ENCODE data around the gene CCDC159. TPM values are rescaled to one million over a fixed set of nuclear protein-coding genes. Genes with fewer than 3 reads are reported as not detected.
A peak's percentile ranks its signal among the peaks of the same experiment; 100 is the strongest.

CCDC159 gene
- total and polyA plus RNA-seq, 3 donors from 2014 or later, result 41.3 to 99.0 (median 59.8) TPM

GRCh38 chr19:11324079-11324661, 22.1 kb upstream of the CCDC159 start:
- Histone ChIP-seq H3K4me1 (peaks cover 7% of the 10 kb centered on the region), H3K36me3 (ENCODE audit: low read depth, missing control alignments) (no peaks in the 10 kb centered on the region), H3K27me3 (no peaks in the 10 kb centered on the region), H3K9me3 (no peaks in the 10 kb centered on the region), H3K27ac (peak overlapping the region in 1 of 2 donors; percentile 52), H3K4me3 (no peak overlapping the region)
- TF ChIP-seq POLR2A (IDR thresholded peaks at IDR 0.05), result no peak
- TF ChIP-seq CTCF (IDR thresholded peaks at IDR 0.05), result no peak
- 40 to 49% methylated on average over 10 of the region's 10 CpGs for WGBS, 2 donors
- peak; percentile 59 for DNase-seq
- intact Hi-C loops (cut with DNase I; ENCODE audit: low total_unique reads), result no loop called here

- peaks cover 7% of the 10 kb centered on the region for H3K4me1 ChIP-seq
- no peak for DNase-seq
- 54 to 88% methylated on average over 5 to 17 of the region's 17 CpGs for WGBS, 2 donors
- no peaks in the 10 kb centered on the region for H3K9me3 ChIP-seq
- no peak overlapping the region for H3K27ac ChIP-seq
- H3K36me3 ChIP-seq (ENCODE audit: low read depth, missing control alignments), result no peaks in the 10 kb centered on the region
- TF ChIP-seq CTCF (IDR thresholded peaks at IDR 0.05) (no peak), POLR2A (IDR thresholded peaks at IDR 0.05) (no peak)
- intact Hi-C loops (cut with DNase I; ENCODE audit: low total_unique reads), result no loop called here
- H3K4me3 ChIP-seq, result no peak overlapping the region
- H3K27me3 ChIP-seq, result no peaks in the 10 kb centered on the region
These were observed 21.4 kb upstream of the CCDC159 start for GRCh38 chr19:11324748-11325389.

GRCh38 chr19:11325544-11325943, 20.8 kb upstream of the CCDC159 start:
- Histone ChIP-seq H3K27ac (no peak overlapping the region), H3K36me3 (ENCODE audit: low read depth, missing control alignments) (no peaks in the 10 kb centered on the region), H3K4me3 (no peak overlapping the region), H3K9me3 (no peaks in the 10 kb centered on the region), H3K4me1 (peaks cover 7% of the 10 kb centered on the region), H3K27me3 (no peaks in the 10 kb centered on the region)
- TF ChIP-seq CTCF (IDR thresholded peaks at IDR 0.05) (no peak), POLR2A (IDR thresholded peaks at IDR 0.05) (no peak)
- intact Hi-C loops (cut with DNase I; ENCODE audit: low total_unique reads), result no loop called here
- WGBS, 2 donors, result 93 to 94% methylated on average over 6 to 7 of the region's 7 CpGs
- DNase-seq, result no peak

GRCh38 chr19:11330127-11330526, 16.2 kb upstream of the CCDC159 start:
- Histone ChIP-seq H3K27me3 (no peaks in the 10 kb centered on the region), H3K4me1 (no peaks in the 10 kb centered on the region), H3K36me3 (ENCODE audit: low read depth, missing control alignments) (no peaks in the 10 kb centered on the region), H3K9me3 (no peaks in the 10 kb centered on the region), H3K27ac (no peak overlapping the region), H3K4me3 (no peak overlapping the region)
- 78 to 85% methylated on average over 4 of the region's 4 CpGs for WGBS, 2 donors
- intact Hi-C loops (cut with DNase I; ENCODE audit: low total_unique reads), result no loop called here
- no peak for TF ChIP-seq POLR2A (IDR thresholded peaks at IDR 0.05)
- DNase-seq, result no peak

- DNase-seq, result no peak
- no peaks in the 10 kb centered on the region for H3K36me3 ChIP-seq (ENCODE audit: low read depth, missing control alignments)
- H3K27ac ChIP-seq, result no peak overlapping the region
- intact Hi-C loops (cut with DNase I; ENCODE audit: low total_unique reads), result no loop called here
- H3K27me3 ChIP-seq, result no peaks in the 10 kb centered on the region
- WGBS, 2 donors, result 68 to 81% methylated on average over 4 of the region's 4 CpGs
- no peak for TF ChIP-seq POLR2A (IDR thresholded peaks at IDR 0.05)
- TF ChIP-seq CTCF (IDR thresholded peaks at IDR 0.05), result no peak
- no peaks in the 10 kb centered on the region for H3K4me1 ChIP-seq
- H3K9me3 ChIP-seq, result no peaks in the 10 kb centered on the region
- H3K4me3 ChIP-seq, result no peak overlapping the region
These were observed 14.8 kb upstream of the CCDC159 start for GRCh38 chr19:11331502-11331901.

All from testis (tissue), 3 donors.